CMK (cell line): ENCODE measurements around the gene NABP2.

ENCODE experiments used
- DNase-seq: peaks from one replicate; pipeline ENCODE4 v3.0.0-alpha.2; 2010; ENCODE audit warnings: low read depth

NABP2 gene

GRCh38 chr12:56213878-56214277 is 10.3 kb upstream of the NABP2 start:
- DNase-seq = no peak

DNA sequence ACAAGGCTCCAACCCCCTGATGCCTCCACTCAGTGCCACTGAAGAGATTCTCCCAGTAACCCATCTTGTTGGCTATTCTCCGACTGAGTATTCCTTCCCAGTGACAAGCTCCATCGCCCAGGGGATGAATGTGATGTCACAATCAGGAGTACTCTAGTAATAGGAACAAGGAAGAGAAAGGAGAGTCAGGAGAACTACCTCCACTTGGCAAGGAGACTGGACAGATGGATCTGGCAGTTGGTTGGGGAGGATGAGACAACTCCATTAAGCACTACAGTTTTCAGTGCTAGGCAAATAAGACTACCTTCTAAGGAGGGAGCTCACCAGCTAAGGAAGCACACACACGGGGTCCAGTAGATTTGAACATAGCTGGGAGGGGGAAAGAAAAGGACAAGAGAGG is 7.7 kb upstream of the NABP2 start:
- DNase-seq = no peak

GRCh38 chr12:56219840-56220239 is 4.3 kb upstream of the NABP2 start:
- DNase-seq = no peak

GRCh38 chr12:56220611-56221231 is 3.4 kb upstream of the NABP2 start:
- DNase-seq = no peak

DNA sequence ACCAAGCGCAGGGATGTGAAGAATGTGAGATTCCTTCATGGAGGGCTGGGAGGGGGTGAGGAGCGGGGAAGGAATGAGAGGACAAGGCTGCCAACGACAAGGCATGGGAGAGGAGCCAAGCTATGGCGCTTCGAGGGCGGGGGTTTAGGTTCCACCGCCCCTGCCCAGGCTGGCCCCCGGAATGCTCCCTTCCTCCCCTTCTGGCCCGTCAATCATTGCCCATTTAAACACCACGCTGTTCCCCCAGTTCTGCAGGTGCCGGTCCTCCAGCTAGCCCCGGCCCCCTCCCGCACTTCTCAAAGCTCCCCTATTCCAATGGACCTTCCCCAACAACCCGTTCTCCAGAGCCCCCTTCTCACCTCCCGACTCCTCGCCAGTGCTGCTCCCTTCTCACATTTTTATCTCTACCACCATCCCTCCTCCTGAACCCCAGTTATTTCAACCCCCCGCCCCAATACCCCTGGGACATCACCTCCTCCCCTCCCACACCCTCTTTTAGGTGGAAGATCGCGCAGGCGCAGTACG is 2.8 kb upstream of the NABP2 start:
- no peak for DNase-seq

GRCh38 chr12:56221757-56222530 is 2.2 kb upstream of the NABP2 start, which contains the start of gene RNF41:
Gene RNF41, minus strand, starts transcription at chr12:56221922. Its CDS starts 7,875 bp downstream, at chr12:56214047.
- peak; percentile 94 for DNase-seq

DNA sequence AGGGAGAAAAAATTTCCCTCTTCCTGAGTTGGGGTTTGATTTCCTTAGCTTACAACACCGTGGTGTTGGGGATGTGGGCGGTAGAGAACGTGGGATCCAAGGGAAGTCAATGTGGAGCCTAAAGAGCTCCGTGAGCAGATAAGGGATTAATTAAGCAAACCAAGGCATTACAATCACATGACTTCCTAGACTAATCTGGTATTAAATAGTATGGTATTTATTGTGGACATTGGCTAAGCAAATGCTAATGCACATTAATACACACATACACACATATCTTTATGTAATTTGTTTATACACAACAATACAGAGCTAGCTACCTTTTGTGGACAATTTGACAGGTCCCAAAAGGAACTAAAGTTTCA is 1.6 kb upstream of the NABP2 start:
- no peak for DNase-seq

DNA sequence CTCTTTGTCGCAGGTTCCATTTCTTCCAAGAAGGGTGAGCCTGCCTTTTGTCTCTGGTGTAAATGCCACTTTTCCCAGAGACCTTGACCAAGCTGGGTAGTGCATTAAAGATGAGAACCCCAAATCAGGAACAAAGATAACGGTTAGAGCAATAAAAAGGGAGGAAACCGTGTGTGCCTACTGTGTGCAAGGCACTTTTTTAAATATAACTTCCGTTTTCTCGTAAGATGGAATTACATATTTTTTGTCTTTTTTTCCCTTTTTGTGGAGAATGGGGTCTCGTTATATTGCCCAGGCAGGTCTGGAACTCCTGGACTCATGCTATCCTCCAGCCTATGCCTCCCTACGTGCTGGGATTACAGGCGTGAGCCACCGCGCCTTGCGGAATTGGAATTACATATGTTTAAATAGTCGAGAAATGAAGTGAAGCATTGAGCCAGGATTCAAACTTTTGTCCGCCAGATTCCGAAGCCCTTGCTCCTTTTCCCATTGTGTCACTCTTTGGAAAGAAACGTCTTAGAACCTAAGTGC is 506 bp upstream of the NABP2 start:
- no peak for DNase-seq

DNA sequence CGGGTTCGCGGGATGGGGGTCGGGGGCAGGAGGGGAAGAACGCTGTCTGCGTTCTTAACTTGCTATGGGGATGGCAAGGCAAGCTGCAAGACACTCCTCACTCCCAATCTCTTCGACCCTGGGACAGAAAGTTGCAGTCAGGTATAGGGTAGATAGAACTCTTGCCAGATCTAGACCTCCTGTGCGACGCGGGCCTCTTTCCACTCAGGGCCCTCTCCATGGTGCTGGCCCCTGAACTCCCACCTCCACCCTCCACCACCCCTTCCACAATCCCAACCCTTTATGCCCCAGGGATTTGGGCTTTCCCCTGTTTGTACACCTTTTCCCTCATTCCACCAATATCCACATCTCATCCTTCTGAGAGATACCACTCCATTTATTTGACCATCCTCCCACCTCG is 812 bp downstream of the NABP2 start:
- no peak for DNase-seq

GRCh38 chr12:56229082-56229481 is 4.9 kb downstream of the NABP2 start:
- DNase-seq = no peak

DNA sequence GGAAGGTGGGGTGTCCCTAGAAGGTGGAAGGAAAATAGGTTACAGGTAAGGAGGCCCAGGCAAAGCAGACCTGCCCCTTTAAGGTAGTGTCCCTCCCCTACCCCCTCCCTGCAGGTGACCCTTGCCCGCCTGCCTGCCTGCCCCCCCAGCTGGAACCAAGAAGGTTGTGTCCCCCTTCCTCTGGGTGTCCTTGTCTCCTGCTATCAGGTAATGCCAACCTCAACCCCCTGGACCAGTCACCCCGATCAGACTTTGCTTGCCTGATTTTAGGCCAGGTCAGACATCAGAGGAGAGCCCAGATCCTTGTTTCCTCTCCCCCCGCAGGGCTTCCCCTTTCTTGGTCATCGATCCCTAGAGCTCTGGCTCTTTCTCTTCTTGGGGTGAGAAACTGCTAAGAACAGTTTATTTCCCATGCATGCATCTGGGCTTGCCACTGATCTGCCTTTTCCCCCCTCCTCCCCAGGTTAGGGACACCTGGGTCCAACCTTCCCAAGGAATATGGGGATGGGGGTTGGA is 5.8 kb downstream of the NABP2 start, which contains the start of gene SLC39A5:
Gene SLC39A5 (plus strand): TSS at position 136 of the 516 bp plus-strand sequence. CDS start 1,224 bp downstream, outside the sequence.
- no peak for DNase-seq

- no peak for DNase-seq
Measured at GRCh38 chr12:56230432-56231183, 6.5 kb downstream of the NABP2 start.

DNA sequence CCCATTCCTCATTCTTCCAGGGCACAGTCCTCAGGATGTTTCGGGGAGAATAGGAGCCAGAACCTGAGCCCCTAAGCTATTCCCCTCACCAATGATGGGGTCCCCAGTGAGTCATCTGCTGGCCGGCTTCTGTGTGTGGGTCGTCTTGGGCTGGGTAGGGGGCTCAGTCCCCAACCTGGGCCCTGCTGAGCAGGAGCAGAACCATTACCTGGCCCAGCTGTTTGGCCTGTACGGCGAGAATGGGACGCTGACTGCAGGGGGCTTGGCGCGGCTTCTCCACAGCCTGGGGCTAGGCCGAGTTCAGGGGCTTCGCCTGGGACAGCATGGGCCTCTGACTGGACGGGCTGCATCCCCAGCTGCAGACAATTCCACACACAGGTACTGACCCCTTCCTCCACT is 7.0 kb downstream of the NABP2 start:
- DNase-seq = no peak

DNA sequence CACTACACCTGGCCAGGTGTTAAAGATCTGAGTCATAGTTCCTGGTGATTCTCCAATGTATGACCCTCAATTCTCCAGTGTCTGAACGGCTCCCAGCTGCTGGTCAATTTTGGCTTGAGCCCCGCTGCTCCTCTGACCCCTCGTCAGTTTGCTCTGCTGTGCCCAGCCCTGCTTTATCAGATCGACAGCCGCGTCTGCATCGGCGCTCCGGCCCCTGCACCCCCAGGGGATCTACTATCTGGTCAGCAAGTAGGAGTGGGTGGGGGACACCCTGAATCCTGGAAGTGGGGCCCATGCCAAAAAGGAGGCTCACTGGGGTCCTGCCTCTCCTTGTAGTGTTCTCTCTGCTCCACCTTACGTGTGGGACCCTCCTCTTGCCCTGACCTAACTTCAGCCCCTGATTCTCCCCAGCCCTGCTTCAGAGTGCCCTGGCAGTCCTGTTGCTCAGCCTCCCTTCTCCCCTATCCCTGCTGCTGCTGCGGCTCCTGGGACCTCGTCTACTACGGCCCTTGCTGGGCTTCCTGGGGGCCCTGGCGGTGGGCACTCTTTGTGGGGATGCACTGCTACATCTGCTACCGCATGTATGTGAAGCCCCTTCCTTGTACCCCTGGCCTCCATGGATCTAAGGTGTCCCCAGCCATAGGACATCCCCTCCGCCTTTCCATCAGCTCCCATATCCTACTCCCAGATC is 10.7 kb downstream of the NABP2 start:
- no peak for DNase-seq

DNA sequence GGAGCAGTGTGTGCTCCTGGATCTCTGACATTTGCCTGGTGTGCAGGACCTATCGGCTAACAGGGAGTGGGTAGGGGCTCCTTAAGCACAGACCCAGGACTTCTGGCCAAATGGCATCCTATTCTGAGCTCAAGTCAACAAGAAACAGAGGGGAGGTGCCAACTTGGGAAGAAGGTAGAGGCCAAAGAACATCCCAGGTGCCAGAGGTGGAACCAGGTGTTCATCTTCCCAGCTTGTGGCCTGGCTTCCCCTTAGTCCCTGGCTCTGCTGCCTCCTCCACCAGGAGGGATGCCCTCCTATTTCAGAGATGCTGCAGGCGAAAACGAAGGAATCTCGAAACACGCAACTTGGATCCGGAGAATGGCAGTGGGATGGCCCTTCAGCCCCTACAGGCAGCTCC is 11.9 kb downstream of the NABP2 start:
- DNase-seq = no peak

DNA sequence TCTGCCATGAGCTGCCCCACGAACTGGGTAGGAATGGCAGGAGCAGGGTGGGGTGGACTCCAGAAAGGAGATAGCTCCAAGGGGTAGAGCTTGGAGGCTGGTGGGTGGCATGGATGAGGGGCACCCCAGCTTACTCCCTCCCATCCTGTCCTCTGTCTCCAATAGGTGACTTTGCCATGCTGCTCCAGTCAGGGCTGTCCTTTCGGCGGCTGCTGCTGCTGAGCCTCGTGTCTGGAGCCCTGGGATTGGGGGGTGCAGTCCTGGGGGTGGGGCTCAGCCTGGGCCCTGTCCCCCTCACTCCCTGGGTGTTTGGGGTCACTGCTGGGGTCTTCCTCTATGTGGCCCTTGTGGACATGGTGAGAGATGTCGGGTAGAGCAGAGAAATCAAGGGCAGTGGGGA is 12.8 kb downstream of the NABP2 start:
- DNase-seq = no peak

- DNase-seq = no peak
Measured at GRCh38 chr12:56237552-56237951, 13.4 kb downstream of the NABP2 start.

- DNase-seq = peak; percentile 63
Measured at GRCh38 chr12:56241424-56242303, 17.5 kb downstream of the NABP2 start.

DNA sequence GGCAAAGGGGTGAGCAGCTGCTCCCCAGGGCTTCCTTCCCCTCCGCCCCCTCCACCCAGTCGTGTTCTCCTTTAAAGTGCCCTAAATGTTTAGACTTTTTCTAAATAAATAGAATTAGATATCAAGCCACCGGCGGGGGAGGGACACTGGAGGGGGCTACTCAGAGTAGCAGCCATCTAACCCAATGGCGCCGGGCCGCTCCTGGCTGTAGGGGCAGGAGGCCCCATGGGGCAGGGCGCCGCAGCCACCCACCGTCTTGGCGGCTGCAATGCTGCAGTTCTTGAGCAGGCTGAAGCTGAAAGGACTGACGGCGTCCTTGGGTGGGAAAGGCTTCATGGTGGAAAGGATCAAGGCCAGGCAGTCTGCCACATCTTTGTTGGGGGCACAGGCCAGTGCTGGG is 18.8 kb downstream of the NABP2 start:
- no peak for DNase-seq

- DNase-seq = no peak
Measured at GRCh38 chr12:56243731-56244181, 19.6 kb downstream of the NABP2 start.
